Brain microvascular endothelial cell (primary cell): ENCODE measurements around the gene ENPP1.

ENCODE experiments used
- DNase-seq: peaks from one replicate; pipeline ENCODE4 v3.0.0-alpha.2; 2020
- H3K27ac ChIP-seq: fragments of 250-450 bp; sonication (Bioruptor Pico); 2 replicates; pipeline ENCODE4 v1.5.1; 2020; ENCODE audit warnings: mild to moderate bottlenecking, moderate library complexity
- H3K27me3 ChIP-seq: fragments of 250-450 bp; sonication (Bioruptor Pico); replicated peaks from 2 replicates; pipeline ENCODE4 v1.5.1; 2020; ENCODE audit warnings: mild to moderate bottlenecking
- H3K36me3 ChIP-seq: fragments of 250-450 bp; sonication (Bioruptor Pico); replicated peaks from 2 replicates; pipeline ENCODE4 v1.5.1; 2020; ENCODE audit warnings: mild to moderate bottlenecking
- H3K4me3 ChIP-seq: 2 replicates; pipeline ENCODE4 v1.5.1; 2011; ENCODE audit warnings: low read depth, mild to moderate bottlenecking, control low read depth, low read length, moderate library complexity
- CTCF ChIP-seq: IDR thresholded peaks from 2 replicates; pipeline ENCODE4 v1.5.1; 2011; ENCODE audit warnings: low read depth, mild to moderate bottlenecking, moderate library complexity, low read length, control low read depth, inconsistent platforms; ENCODE audit errors: missing control alignments
- in situ Hi-C: cut with HindIII; loops from 2 replicates; pipeline ENCODE4 v1.10.0; 2017; ENCODE audit warnings: low sequenced_read_pairs, low pct_ligation_motif_present

The ENPP1 gene

GRCh38 chr6:131909408-131910218, 101.8 kb downstream of the ENPP1 start:
- Histone ChIP-seq H3K4me3 (no peak overlapping the region), H3K27ac (no peak overlapping the region), H3K36me3 (no peaks in the 10 kb centered on the region), H3K27me3 (no peaks in the 10 kb centered on the region)
- DNase-seq = peak; percentile 80
- peak; percentile 86 for TF ChIP-seq CTCF
- in situ Hi-C loops = no loop called here

- H3K36me3 ChIP-seq = no peaks in the 10 kb centered on the region
- no peaks in the 10 kb centered on the region for H3K27me3 ChIP-seq
- no peak overlapping the region for H3K27ac ChIP-seq
- no peak for DNase-seq
- H3K4me3 ChIP-seq = no peak overlapping the region
- no peak for TF ChIP-seq CTCF
- in situ Hi-C loops = no loop called here
These were observed 102.4 kb downstream of the ENPP1 start for GRCh38 chr6:131910219-131910589.

GRCh38 chr6:131910956-131911355, 103.1 kb downstream of the ENPP1 start:
- H3K27ac ChIP-seq = no peak overlapping the region
- in situ Hi-C loops = no loop called here
- no peaks in the 10 kb centered on the region for H3K27me3 ChIP-seq
- TF ChIP-seq CTCF = no peak
- H3K4me3 ChIP-seq = no peak overlapping the region
- DNase-seq = no peak
- H3K36me3 ChIP-seq = no peaks in the 10 kb centered on the region

- no peak for DNase-seq
- H3K27me3 ChIP-seq = no peaks in the 10 kb centered on the region
- H3K27ac ChIP-seq = no peak overlapping the region
- in situ Hi-C loops = no loop called here
- TF ChIP-seq CTCF = no peak
- H3K4me3 ChIP-seq = no peak overlapping the region
- H3K36me3 ChIP-seq = no peaks in the 10 kb centered on the region
These were observed 104.1 kb downstream of the ENPP1 start for GRCh38 chr6:131911951-131912350.

- no peaks in the 10 kb centered on the region for H3K27me3 ChIP-seq
- H3K36me3 ChIP-seq = no peaks in the 10 kb centered on the region
- H3K4me3 ChIP-seq = no peak overlapping the region
- peak; percentile 50 for DNase-seq
- no peak for TF ChIP-seq CTCF
- in situ Hi-C loops = no loop called here
- H3K27ac ChIP-seq = no peak overlapping the region
These were observed 106.4 kb downstream of the ENPP1 start for GRCh38 chr6:131914234-131914633.
